Right renal pelvis (tissue), 4 donors: ENCODE data around the gene ACOT7. TPM values are rescaled to one million over a fixed set of nuclear protein-coding genes. Genes with fewer than 3 reads are reported as not detected.

ENCODE experiments used
- DNase-seq, 4 donors: peaks; one replicate each; pipeline ENCODE4 v3.0.0-alpha.2; 2013; ENCODE audit warnings: low read depth in 4 of 4, low spot score in 3 of 4, missing footprints in 1 of 4
- polyA plus RNA-seq, 4 donors: library from polyadenylated mRNA; unstranded; fragments of 120-200 nt; gene quantifications; one replicate each; pipeline ENCODE4 v1.2.1, GENCODE V29; 2013; ENCODE audit not compliant: insufficient read length in 4 of 4

Gene ACOT7
- polyA plus RNA-seq, 4 donors, result 28.7 to 35.0 (median 31.5) TPM

DNA sequence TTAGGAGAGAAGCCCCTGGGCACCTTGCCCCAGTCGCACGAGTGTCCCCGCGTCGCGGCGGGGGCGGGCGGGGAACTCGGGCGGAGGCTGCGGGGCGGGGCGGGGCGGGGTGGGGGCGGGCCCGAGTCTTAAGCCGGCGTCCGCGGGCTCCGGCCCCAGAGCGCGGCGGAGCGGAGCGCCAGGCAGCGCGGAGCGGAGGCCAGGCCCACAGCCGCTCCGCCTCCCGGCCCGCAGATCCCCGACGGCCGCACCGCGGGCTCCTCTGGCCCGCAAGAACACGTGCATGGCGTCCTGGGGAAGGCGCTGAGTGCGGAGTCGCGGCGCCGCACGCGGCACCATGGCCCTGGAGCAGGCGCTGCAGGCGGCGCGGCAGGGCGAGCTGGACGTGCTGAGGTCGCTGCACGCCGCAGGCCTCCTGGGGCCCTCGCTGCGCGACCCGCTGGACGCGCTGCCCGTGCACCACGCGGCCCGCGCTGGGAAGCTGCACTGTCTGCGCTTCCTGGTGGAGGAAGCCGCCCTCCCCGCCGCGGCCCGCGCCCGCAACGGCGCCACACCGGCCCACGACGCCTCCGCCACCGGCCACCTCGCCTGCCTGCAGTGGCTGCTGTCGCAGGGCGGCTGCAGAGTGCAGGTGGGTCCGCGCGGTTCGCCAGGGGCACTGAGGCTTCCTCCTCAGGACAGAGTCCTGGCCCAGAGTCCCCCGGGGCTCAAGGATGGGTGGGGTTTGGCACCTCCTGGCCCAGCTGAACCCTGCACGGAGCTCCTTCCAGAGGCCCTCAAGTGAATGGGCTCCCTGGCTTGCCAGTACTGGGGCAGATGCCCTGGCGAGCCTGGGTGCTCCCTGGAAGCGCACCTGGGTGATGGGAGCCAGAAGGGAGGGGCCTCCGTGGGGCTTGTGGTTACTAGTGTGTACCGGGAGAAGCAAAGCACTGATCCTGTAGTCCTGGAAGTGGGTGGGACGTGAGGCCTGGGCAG lies 31.3 kb upstream of the ACOT7 start, which contains the start of gene ESPN:
Gene ESPN (plus strand): TSS at position 158 of the 975 bp plus-strand sequence. CDS start 180 bp downstream, at position 338.
- DNase-seq, result no peak

DNA sequence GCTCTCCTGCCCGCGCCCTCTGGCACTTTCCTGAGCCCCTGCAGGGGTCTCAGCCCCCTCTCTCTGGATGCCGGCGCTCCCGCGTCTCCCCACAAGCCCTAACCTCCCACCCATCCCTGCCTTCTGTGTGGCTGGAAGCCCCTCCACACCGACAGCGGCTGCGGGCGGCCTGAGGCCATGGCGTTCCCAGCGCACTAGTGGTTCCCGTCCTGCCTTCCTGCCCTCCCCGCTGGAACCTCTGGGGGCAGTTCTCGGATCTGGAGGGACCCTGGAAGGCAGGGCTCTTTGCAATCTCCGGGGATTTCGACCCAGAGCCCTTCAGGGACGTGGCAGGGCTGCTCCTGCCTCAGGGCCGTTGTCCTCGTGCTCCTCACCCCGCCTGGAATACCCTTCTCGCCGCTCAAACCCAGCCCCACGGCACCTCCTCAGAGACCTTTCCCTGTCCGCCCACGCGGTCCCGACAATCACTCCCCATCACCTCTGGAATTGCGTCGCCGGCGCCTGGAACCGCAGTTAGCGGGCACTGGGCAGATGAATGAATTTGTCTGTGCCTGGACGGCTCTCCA lies 30.5 kb upstream of the ACOT7 start:
- no peak for DNase-seq

DNA sequence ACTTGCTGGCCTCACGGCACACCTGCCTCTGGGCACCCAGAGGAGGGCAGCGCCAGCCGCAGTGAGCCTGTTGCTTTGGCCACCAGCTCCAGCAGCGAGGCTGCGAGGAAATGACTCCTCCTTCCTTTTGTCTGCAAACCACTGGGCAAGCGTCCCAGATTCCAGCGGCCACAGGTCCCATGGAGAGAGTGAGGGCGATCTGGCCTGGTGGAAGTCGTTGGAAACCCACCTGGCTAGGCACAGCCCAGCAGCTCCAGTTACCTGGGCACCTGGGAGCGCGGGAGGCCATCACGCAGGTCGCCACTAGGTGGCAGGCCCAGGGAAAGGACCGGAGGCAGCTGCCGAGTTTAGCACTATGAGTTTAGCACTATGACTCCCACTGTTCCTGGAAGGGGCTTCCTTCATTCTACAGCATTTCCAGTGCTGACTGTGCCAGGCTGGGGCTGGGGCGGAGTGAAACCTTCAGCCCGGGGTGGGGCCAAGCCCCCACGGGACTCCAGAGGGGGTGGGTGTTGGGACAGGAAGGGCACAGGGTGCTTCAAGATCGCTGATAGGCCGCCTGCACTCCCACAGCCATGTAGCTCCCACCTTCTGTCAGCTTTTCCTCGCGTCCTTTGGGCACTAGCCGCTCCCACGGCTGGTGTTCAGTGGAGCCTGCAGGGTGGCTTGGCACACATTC lies 29.9 kb upstream of the ACOT7 start:
- DNase-seq, result no peak

DNA sequence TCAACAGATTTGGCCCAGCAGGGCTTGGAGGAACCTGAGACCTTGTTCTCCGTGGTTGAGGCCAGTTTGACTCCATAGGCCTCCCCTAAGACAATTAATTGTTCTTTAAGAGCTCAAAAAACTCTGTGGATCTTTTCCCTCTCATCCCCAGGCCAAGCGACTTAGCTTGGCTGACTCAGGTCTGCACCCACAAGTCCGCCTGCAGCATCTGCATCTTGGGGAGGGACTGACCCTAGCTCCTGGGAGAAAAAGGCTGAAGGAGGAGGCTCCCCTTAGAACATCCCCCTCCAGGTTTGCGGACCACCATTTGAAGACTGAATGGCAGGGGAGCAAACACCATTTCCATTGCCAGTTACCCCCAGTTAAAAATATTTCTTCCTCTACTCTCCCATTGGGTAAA lies 27.7 kb upstream of the ACOT7 start:
- no peak for DNase-seq

DNA sequence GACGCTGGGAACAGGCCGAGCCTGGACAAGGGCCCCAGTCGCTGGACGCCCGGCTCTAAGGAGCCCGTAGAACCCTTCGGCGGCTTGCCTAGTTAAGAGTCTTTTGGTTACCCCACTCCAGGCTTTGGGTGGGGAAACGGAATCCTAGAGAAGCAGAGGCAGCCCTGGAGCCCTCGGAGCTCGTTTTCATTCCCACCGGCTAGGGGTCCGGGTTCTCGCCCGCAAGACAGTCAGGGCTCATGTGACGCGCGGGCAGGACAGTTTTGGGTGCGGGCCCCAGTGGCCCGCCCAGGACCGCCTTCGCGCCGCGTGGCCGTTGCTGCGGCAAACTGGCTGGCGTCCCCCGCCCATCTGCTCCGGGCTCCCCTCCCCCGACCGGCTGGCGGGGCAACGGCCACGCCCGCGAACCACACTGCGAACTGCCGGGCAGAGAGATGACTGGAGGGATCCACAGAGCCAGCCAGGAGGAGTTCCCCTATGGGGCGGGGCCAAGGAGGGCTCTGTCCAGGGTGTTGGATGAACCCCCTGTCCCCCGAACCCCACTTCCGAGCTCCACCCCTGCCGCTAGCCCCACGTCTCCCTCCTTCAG lies 27.0 kb upstream of the ACOT7 start:
- DNase-seq, result no peak

DNA sequence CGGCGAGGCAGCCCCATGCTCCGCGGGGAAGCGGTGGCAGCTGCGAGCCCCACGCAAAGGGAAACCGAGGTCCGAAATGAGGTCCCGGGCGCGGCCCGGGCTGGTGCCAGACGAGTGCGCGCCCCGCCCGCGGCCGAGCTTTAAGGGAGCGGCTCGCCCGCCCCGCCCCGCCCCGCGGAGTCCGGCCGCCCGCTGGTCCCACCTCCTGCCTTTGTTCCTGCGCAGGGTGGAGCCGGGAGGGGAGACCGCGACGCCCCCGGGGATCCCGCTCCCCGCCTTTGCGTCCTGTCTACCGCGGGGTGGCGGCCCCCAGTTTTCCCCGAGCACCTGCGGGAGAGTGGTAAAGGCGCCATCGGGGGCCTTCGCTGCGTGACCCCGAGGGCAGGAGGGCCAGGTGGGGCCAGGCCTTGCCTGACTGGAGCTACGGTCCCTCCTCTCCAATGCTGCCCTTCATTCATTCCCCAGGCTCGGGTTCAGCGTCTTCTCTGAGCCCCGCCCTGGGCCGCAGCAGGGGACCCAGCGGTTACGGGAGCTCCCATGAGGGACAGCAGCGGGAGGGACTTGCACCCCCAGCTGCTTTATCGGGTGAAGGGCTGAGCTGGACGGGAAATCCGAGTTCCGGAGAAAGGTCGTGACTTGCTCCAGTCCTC lies 26.4 kb upstream of the ACOT7 start, which contains the start of gene HES2:
Gene HES2 (minus strand): TSS at position 116 of the 650 bp plus-strand sequence. CDS start 99 bp downstream, at position 17.
- DNase-seq, result no peak

DNA sequence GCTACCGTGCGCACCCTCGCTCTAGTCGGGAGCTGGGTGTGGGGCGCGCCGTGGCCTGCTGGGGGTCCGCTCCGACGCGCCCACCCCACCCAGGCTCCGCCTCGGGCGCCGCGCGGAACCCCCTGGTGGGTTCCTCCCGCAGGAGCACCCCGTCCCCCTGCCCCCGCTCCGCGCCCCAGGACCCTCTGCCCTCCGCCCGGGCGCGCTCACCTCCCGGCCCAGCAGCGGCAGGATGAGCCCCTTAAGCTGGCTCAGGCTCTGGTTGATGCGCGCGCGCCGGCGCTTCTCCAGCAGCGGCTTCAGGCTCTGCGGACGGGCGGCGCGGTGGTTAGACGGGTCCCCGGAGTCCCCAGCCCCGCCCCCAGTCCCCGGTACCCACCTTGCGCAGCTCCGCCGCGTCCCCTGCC lies 25.8 kb upstream of the ACOT7 start:
- DNase-seq, result no peak

DNA sequence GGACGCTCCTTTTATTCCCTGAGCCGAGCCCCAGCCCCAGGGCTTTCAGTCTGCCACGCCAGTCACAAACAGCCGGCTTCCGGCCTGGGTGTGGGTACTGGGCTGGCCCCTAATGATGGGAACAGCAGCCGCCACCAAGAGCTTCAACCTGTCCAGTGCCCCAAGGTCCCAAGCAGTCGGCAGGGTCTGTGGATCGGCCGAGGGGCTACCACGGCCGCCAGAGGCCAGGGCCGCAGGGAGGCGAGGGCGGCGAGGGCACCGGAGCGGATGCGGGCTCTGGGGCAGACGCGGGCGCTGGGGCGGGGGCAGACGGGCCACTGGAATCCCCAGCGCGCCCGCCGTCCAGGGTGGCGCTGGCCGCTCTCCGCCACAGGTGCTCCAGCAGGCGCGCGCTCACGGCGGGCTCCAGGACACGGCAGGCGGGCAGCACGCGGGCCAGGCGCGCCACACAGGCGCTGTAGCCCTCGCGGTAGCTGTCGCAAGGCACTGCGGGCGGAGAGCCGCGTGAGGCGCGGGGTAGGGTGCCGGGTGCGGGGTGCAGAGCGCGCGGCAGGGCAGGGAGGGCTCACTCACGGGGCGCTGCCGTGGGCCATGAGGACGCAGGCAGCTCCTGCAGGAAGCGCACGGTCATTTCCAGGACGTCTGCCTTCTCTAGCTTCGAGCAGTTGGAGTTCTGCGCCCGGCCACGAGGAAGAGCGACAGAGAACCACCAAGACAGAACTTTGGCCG lies 25.3 kb upstream of the ACOT7 start:
- DNase-seq, result no peak

DNA sequence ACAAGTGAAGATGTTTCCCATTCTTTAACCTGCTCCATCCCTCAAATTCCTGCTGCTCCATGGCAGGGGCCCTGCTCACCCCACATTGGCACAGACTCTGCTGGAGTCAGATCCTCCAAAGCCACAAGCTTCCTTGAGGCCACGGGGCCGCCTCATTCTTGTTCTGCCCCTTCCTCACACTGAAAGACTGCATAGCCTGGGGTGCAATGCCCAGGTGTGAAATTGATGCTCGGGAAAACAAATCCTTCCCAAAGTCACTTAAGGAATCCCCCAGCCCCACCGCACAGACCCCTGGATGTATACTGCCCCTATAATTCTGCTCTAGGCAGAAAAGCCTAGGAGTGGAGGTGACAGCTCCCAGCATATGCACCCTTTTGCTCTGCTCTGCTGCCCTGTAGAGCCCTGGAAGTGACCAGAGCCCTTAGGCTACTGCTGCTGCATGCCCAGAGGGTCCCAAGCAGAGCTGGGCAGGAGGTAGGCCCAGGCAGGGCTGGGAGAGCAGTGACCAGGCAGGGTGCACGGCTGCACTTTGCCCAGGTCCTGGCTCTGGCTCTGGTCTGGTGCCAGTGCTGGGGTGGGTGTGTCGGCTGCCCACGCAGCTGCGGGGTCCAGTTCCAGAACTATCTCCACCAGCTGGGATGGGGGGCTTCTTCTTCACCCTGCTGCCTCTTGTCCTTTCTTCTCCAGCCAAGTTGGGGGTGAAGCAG lies 24.5 kb upstream of the ACOT7 start:
- DNase-seq, result no peak

DNA sequence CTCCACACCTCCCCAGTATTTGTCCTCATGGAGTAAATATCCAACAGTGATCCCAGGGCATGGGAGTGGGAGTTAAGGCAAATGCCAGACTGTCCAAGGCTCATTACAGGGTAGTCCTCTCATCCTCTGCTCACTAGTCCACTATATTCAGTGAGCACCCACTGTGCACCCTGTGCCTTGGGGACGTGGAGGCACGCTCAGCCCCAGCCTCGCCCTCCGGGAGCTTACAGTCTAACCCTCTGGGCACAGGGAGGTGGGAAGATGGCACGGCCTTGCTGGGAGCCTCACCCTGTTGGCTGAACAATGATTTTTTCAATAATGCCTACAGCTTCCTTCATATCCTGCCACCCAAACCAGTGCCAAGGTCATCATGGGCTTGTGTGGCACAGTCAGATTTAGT lies 23.3 kb upstream of the ACOT7 start:
- no peak for DNase-seq

DNA sequence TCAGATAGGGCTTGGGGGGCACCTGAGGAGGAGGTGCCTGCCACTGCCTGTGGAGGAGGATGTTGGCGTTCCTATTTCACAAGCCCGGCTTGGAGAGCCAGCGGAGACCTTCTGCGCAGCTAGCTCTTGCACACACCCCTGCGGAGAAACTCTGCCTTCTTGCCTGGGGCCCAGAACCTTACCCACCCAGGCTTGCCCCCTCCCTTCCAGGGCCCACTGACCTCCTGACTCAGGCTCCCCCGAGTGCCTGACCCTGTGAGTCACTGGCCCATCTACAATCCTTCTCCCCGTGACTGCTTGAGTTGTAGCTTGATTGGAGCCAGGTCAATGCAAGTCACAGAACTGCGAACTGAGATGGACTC lies 22.7 kb upstream of the ACOT7 start:
- no peak for DNase-seq

DNA sequence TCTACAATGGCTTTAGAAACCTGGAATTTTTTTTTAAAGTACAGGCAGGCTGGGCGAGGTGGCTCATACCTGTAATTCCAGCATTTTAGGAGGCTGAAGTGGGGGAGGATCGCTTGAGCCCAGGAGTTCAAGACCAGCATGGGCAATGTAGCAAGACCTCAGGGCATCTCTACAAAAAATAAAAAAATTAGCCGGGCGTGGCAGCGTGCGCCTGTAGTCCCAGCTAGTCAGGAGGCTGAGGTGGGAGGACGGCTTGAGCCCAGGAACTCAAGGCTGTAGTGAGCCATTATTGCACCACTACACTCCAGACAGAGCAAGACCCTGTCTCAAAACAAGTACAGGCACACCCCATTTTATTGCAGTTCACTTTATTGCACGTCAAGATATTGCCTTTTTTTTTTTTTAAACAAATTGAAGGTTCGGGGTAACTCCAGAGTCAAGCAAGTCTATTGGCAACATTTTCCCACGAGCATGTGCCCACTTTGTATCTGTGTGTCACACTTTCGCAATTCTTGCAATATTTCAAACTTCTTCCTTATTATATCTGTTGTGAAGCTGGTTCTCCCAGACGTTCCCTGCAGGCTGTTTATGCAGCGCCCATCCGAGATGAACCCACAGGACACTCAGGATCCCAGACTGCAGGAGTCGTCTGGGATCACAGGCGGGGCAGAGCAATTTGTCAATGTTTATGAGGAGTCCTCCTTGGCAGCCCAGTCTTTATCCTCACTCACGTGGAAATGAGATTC lies 21.5 kb upstream of the ACOT7 start:
- DNase-seq, result no peak

DNA sequence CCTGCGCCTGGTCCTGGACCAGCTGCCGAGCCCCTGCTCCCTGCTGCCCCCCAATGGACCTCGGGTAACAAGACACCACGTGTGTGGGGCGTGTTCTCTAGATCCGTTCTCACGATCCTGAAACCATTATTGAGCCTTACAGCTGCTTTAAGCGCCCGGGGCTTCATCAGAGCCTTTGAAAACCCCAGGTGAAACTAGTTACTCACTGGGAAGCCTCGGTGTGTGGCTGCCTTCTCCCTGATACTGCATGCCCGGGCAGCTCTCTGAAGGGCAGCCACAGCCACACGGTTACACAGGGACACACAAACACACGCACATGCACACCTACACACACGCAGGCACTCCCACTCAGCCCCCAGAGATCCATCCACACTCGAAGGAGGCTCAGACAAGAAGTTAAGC lies 20.9 kb upstream of the ACOT7 start:
- no peak for DNase-seq

DNA sequence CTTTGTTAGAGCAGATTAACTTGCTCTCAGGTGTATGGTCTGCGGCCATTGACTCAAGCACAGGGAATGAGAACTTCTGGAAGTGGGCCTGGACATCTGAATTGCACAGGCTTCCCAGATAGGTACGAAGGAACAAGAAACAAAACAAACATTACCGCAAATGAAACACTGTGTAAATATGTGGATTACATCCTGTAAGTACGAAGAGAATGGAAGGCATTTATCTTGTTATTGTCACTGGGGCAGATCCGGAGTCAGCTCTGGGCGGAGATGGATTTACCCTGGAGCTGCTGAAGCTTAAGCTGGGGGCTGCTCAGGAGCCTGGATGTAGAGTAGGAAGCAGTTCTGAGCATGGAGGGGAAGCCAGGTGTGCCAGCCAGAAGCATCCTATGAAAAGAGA lies 19.3 kb upstream of the ACOT7 start:
- DNase-seq, result no peak

DNA sequence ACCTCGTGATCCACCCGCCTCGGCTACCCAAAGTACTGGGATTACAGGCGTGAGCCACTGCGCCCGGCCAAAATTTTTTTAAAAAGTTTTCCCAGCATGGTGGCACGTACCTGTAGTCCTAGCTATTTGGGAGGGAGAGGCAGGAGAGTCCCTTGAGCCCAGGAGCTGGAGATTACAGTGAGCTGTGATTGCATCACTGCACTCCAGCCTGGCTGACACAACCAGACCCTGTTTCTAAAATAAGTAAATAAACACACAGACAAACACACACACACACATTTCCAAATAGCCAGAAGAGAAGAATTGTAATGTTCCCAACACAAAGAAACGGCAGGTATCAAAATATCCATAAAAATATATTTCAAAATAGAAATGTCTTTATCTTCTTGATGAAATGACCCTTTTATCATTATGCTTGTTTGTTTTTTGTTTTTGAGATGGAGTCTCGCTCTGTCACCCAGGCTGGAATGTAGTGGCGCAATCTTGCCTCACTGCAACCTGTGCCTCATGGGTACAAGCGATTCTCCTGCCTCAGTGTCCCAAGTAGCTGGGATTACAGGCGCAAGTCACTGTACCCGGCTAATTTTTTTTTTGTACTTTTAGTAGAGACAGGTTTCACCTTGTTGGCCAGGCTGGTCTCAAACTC lies 16.8 kb upstream of the ACOT7 start:
- DNase-seq, result no peak

DNA sequence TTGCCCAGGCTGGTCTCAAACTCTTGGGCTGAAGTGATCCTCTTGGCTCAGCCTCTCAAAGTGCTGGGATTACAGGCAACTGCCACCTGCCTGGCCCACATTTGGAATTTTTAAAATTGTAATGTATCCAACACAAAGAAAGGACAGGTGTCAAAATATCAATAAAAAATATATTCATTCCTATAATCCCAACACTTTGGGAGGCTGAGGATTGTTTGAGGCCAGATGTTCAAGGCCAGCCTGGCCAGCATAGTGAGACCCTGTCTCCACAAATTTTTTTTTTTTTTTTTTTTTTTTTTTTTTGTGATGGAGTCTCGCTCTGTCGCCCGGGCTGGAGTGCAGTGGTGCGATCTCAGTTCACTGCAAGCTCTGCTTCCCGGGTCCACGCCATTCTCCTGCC lies 16.2 kb upstream of the ACOT7 start:
- DNase-seq, result no peak

DNA sequence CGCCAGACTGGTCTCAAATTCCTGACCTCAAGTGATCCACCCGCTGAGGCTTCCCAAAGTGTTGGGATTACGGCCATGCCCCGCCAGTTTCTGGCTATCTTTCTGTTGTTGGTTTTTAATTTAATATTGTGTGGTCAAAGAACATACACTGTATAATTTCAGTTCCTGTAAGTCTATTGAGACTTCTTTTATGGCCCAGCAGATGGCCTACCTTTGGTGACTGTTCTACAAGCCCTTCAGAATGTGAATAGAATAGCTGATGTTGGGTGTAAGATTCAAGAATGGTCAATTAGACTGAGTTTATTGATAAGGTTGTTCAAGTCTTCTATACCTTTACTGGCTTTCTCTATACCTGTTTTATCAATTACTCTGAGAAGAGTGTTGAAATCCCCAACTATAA lies 15.5 kb upstream of the ACOT7 start:
- no peak for DNase-seq

DNA sequence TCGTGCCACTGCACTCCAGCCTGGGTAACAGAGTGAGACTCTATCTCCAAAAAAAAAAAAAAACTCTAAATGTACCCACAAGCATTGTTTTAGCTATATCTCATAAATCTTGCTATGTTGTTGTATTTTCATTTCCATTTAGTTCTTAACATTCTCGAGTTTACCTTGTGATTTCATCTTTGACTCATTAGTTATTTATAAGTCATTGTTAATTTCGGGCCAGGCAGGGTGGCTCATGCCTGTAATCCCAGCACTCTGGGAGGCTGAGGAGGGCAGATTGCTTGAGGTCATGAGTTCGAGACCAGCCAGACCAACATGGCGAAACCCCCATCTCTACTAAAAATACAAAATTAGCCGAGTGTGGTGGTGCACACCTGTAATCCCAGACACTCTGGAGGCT lies 14.5 kb upstream of the ACOT7 start:
- DNase-seq, result no peak
